ENCODE results near the gene C19orf25. TPM values are rescaled to one million over a fixed set of nuclear protein-coding genes. Genes with fewer than 3 reads are reported as not detected.

The C19orf25 gene
- total and polyA plus RNA-seq, 2 of the 13 experiments (the other 11 are each of a cell fraction or from before 2014, with no cell fraction given), result 14.2 to 32.4 TPM

- TF ChIP-seq BCL3 (CRISPR knock-in tag; IDR thresholded peaks at IDR 0.05), result no peak
- peak; percentile 40; the same call in 1 of the 2 replicates for TF ChIP-seq CREB1 (IDR thresholded peaks at IDR 0.05)
- TF ChIP-seq CREB1 (CRISPR knock-in tag; IDR thresholded peaks at IDR 0.05), result no peak
- no peak for TF ChIP-seq CREB3 (CRISPR knock-in tag; IDR thresholded peaks at IDR 0.05)
- TF ChIP-seq SPEN (CRISPR knock-in tag; IDR thresholded peaks at IDR 0.05; ENCODE audit: low read depth), result 0 out of 2 replicates have a peak, but pooled peaks have one; percentile 67
- TF ChIP-seq ZBED4 (CRISPR knock-in tag; IDR thresholded peaks at IDR 0.05; ENCODE audit: borderline replicate concordance), result peak; percentile 53; the same call in 1 of the 2 replicates
- no peak; the same call in 1 of the 2 replicates for TF ChIP-seq ERF (CRISPR knock-in tag; IDR thresholded peaks at IDR 0.05)
- TF ChIP-seq POLR2AphosphoS5 (IDR thresholded peaks at IDR 0.05; ENCODE audit: low read depth, low read length), result 0 out of 2 replicates have a peak, but pooled peaks have one; percentile 27
- TF ChIP-seq ZNF205 (CRISPR knock-in tag; IDR thresholded peaks at IDR 0.05), result no peak
- no peak for TF ChIP-seq ZBTB34 (CRISPR knock-in tag; IDR thresholded peaks at IDR 0.05)
- TF ChIP-seq MIER3 (CRISPR knock-in tag; IDR thresholded peaks at IDR 0.05; ENCODE audit: borderline replicate concordance), result no peak
- no peak for TF ChIP-seq EP300 (IDR thresholded peaks at IDR 0.05; ENCODE audit: low read depth in 2 of 2, low read length in 2 of 2)
- no peak for TF ChIP-seq EP300 (CRISPR knock-in tag; IDR thresholded peaks at IDR 0.05; ENCODE audit: borderline replicate concordance)
- TF ChIP-seq SIX1 (CRISPR knock-in tag; IDR thresholded peaks at IDR 0.05; ENCODE audit: borderline replicate concordance), result no peak
- TF ChIP-seq ZNF737 (CRISPR knock-in tag; IDR thresholded peaks at IDR 0.05; ENCODE audit: borderline replicate concordance), result no peak
- no peak for TF ChIP-seq BCL6 (CRISPR knock-in tag; IDR thresholded peaks at IDR 0.05)
- TF ChIP-seq ZNF224 (CRISPR knock-in tag; IDR thresholded peaks at IDR 0.05), result no peak
- TF ChIP-seq E2F1 (CRISPR knock-in tag; IDR thresholded peaks at IDR 0.05), result peak; percentile 59; the same call in 1 of the 2 replicates
- TF ChIP-seq RXRB (CRISPR knock-in tag; IDR thresholded peaks at IDR 0.05; ENCODE audit: borderline replicate concordance), result no peak
Observed at GRCh38 chr19:1490311-1491113, 11.5 kb upstream of the C19orf25 start, which contains the start of gene PCSK4 (continued).
